Stimulated activated CD8-positive, alpha-beta memory T cell treated with anti-CD3 and anti-CD28 coated beads, Interleukin-7, amount 100 ng/mL, for 1 hour (primary cell): ENCODE results near the gene LCN6.
"Not testable (repeated sequence)": the region's sequence is repeated elsewhere in the genome, so short reads cannot be mapped to it uniquely, and the experiment has no call there.

Experiments used
- DNase-seq, 2 donors: peaks; one replicate each; pipeline ENCODE4 v3.0.0-alpha.2; 2020; ENCODE audit warnings: low read depth in 2 of 2

Gene LCN6

GRCh38 chr9:136724772-136725171 is 23.6 kb downstream of the LCN6 start:
- no peak for DNase-seq

DNA sequence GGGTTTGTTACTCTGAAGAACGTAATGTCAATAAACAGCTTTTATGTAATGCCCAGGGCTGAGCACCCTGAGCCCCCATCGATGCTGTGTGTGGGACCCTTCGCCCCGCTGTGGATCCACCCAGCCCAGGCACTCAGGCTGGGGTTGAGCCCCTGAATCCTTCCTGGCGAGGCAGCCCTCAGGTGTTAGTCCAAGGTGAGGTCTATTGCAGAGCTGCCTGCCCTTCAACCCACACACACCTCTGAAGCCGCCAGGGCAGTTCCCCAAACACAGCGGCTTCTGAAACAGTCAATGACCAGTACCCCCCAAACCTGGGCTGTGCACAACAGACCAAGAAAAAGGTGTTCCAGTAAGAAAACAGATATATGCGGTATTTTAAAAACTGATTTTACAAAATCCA is 24.3 kb downstream of the LCN6 start:
- no peak for DNase-seq

- DNase-seq, result no peak
Observed at GRCh38 chr9:136723362-136723976, 24.9 kb downstream of the LCN6 start.

- DNase-seq, result no peak
Observed at GRCh38 chr9:136722969-136723356, 25.4 kb downstream of the LCN6 start.

DNA sequence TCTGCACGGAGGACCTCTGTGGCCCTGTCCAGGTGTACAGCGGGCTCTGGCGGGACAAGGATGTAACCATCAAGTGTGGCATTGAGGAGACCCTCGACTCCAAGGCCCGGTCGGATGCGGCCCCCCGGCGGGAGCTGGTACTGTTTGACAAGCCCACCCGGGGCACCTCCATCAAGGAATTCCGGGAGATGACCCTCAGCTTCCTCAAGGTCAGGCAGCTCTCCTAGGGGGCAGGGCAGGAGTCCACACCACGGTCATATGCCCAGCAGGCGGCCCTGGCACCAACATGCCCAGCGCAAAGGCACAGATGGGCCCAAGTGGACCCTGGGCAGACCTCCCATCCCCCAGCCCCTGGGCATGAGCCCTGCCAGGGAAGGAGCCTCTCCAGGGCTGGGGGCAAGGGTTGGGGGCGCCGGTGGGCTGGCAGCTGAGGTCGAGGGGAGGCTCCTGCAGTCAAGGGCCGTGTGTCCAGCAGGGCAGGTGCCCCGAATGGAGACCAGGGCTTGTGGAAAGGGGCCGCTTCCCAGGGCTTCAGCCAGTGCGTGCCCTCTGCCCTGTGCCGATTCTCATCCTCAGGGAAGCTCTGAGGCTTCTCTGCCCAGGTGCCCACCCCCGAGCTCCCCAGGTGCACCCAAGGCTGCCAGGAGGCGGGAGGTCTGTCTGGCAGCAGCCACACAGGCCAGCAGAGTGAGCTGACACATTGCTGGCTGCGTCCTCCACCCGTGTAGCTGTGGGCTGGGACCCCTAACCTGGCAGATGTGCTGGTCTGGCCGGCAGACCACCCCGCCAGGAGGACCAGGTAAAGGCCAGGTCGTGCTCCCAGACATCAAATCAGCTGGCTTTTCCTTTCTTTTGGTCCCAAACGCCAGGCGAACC is 26.0 kb downstream of the LCN6 start:
- DNase-seq, result no peak

GRCh38 chr9:136721339-136722092 is 26.8 kb downstream of the LCN6 start:
- no peak for DNase-seq

- no peak for DNase-seq
Observed at GRCh38 chr9:136720898-136721338, 27.4 kb downstream of the LCN6 start.

- DNase-seq, result no peak
Observed at GRCh38 chr9:136720251-136720897, 28.0 kb downstream of the LCN6 start.

GRCh38 chr9:136719195-136719880 is 29.0 kb downstream of the LCN6 start:
- no peak for DNase-seq

DNA sequence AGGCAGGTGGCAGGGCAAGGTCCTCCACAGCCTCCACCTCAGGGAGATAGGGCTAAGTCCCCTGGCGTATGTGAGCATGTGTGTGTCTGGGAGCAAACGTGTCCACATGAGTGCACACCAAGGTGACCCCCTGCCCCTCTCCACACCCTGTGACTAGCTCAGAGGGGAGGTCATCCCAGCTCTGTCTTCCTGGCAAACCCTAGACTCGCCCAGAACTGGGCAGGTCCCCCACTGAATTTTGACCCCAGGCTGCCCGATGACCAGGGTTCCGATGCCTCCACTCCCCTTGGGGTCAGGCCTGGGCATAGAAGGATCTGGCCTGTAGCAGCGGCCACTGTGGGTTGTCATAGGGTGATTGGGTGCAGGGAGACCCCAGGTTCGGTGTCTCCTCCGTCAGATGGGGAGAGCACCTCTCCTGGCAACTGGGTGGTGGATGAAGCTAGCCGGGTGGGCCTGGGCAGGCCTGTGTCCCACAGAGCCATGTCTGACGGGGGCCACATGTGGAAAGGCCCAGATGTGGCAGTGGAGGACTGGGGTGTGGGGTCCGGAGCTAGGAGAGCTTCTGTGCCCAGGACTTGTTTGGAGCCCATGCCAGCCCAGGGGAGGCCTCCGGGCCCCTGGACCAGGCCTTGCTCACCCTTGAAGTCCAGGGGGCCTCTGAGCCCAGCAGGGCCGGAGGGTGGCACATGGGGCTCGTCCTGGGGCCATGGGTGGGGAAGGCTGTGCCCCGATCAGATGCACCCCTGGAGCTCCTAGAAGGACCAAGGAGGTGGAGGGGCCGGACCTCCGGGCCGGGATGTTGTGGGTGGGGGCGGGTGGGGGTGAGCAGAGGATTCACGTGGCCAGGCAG is 29.8 kb downstream of the LCN6 start:
- DNase-seq, result no peak

DNA sequence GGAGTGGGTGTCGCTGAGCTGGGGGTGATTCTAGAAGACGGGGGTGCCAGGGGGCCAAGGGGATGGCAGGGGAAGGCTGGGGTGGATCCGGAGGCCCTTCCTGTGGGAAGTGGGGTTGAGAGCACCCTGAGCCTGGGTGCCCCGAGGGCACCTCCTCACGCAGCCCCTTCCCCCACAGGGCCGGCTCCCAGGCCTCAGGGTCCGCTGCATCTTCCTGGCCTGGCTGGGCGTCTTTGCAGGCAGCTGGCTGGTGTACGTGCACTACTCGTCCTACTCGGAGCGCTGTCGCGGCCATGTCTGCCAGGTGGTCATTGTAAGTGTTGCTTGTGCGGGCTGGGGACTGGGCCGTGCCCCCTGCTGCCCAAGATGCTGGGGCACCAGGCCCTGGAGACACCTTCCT is 30.9 kb downstream of the LCN6 start:
- no peak for DNase-seq

- no peak for DNase-seq
Observed at GRCh38 chr9:136714893-136715274, 33.4 kb downstream of the LCN6 start.

- no peak for DNase-seq
Observed at GRCh38 chr9:136714096-136714892, 34.0 kb downstream of the LCN6 start.

DNA sequence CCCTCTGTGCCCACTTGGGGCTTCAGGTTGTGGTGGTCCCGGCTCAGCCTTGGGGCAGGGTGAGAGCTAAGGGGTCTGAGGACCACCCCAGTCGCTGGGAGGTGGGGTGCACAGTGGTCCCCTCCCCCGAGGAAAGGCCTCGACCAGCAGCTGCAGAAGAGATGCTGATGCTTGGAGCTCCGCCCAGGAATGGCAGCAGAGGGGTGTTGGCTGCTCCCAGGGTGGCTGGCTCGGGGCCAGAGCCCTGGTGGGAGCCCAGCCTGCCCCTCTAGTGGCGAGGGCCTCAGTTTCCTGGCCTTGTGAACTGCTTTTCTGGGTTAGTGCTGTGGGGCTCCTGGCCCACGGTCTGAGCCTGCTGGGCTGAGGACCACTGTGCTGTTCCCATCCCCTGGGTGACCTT is 34.8 kb downstream of the LCN6 start:
- no peak for DNase-seq

GRCh38 chr9:136712690-136713544 is 35.4 kb downstream of the LCN6 start:
- no peak for DNase-seq

- DNase-seq, result no peak
Observed at GRCh38 chr9:136711751-136712689, 36.3 kb downstream of the LCN6 start, which contains the start of gene DIPK1B. TSS of gene DIPK1B (plus strand) at chr9:136712572. CDS start at chr9:136712666, 94 bp downstream.

DNA sequence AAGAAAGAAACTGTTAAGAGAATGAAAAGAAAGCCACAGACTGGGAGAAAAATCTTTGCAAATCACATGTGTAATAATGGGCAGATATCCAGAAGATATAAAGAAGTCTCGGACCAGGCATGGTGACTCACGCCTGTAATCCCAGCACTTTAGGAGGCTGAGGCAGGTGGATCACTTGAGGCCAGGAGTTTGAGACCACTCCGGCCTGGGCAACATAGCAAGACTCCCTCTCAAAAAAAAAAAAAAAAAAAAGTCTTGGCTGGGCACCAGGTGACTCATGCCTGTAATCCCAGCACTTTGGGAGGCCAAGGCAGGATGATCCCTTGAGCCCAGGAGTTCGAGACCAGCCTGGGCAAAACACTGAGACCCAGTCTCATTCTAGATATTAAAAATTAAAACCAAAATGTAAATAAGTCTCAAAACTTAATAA is 37.1 kb downstream of the LCN6 start:
- DNase-seq, result not testable (repeated sequence)
